Thyroid gland (tissue), 4 donors: ENCODE data around the gene BFSP1.

Experiments used
- CTCF ChIP-seq, 6 experiments: fragments of 200-600 bp in 3 of 6; fragments of 450-650 bp in 3 of 6; sonication (generic) in 3 of 6; IDR thresholded peaks; one replicate each; pipeline ENCODE4 v1.5.1; 2016 to 2019; ENCODE audit warnings: antibody characterized with exemption in 6 of 6, mild to moderate bottlenecking in 2 of 6, inconsistent platforms in 1 of 6, moderate library complexity in 1 of 6
- POLR2A ChIP-seq, 2 donors: fragments of 450-650 bp; IDR thresholded peaks; one replicate each; pipeline ENCODE4 v1.6.1; 2017; ENCODE audit warnings: antibody characterized with exemption in 2 of 2, mild to moderate bottlenecking in 2 of 2, moderate library complexity in 1 of 2

DNA sequence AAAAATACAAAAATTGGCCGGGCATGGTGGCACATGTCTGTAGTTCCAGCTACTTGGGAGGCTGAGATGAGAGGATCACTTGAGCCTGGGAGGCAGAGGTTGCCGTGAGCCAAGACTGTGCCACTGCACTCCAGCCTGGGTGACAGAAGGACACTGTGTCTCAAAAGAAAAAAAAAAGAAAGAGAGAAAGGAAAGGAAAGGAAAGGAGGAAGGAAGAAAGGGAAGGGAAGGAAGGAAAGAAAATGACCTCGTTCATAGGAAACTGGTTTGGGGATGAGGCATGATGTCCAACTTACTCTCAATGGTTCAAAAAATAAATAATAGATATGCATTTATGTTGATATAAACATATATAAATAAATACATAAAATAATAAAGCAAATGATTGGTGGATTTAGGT is 6.8 kb upstream of the BFSP1 start:
- TF ChIP-seq CTCF (IDR thresholded peaks at IDR 0.05) (no peak), POLR2A (IDR thresholded peaks at IDR 0.05) (no peak)
